OCI-LY1 (cell line): ENCODE measurements around the gene CCDC9B.

Source experiments
- H2AFZ ChIP-seq: fragments of 200-600 bp; sonication (generic), shearing (Covaris generic); 2 replicates; pipeline ENCODE4 v1.6.0; 2014; ENCODE audit warnings: antibody characterized with exemption, mild to moderate bottlenecking, low read length
- H3F3A ChIP-seq: fragments of 200-600 bp; sonication (generic), shearing (Covaris generic); 2 replicates; pipeline ENCODE4 v1.6.0; 2014; ENCODE audit warnings: mild to moderate bottlenecking, antibody characterized with exemption, low read length, moderate library complexity; ENCODE audit not compliant: insufficient read depth
- H3K27ac ChIP-seq: fragments of 200-600 bp; sonication (generic); 2 replicates; pipeline ENCODE4 v1.5.1; 2014; ENCODE audit warnings: low read length, mixed run types, mild to moderate bottlenecking, low read depth; ENCODE audit not compliant: poor library complexity, severe bottlenecking
- H3K27me3 ChIP-seq: fragments of 200-600 bp; sonication (generic); 2 replicates; pipeline ENCODE4 v1.6.0; 2014; ENCODE audit warnings: antibody characterized with exemption, mild to moderate bottlenecking, low read length, moderate library complexity; ENCODE audit not compliant: insufficient read depth
- H3K36me3 ChIP-seq: fragments of 200-600 bp; sonication (generic); 2 replicates; pipeline ENCODE4 v1.6.1; 2014; ENCODE audit warnings: mild to moderate bottlenecking, antibody characterized with exemption, low read length, moderate library complexity, mixed read lengths; ENCODE audit not compliant: insufficient read depth
- H3K4me1 ChIP-seq: fragments of 200-600 bp; sonication (generic); 2 replicates; pipeline ENCODE4 v1.5.1; 2014; ENCODE audit warnings: mild to moderate bottlenecking, low read length, moderate library complexity; ENCODE audit not compliant: insufficient read depth, severe bottlenecking
- H3K4me2 ChIP-seq: fragments of 200-600 bp; sonication (generic), shearing (Covaris generic); 2 replicates; pipeline ENCODE4 v1.6.1; 2014; ENCODE audit warnings: low read length
- H3K4me3 ChIP-seq: fragments of 200-600 bp; sonication (generic); 2 replicates; pipeline ENCODE4 v1.5.1; 2014; ENCODE audit warnings: low read length, low read depth, mild to moderate bottlenecking, mixed read lengths; ENCODE audit not compliant: poor library complexity, severe bottlenecking
- H3K79me2 ChIP-seq: fragments of 200-600 bp; shearing (Covaris generic); 2 replicates; pipeline ENCODE4 v1.6.1; 2016; ENCODE audit warnings: mixed run types, low read length, mixed read lengths; ENCODE audit not compliant: insufficient read depth
- H3K9ac ChIP-seq: fragments of 200-600 bp; sonication (generic), shearing (Covaris generic); 2 replicates; pipeline ENCODE4 v1.6.1; 2014; ENCODE audit warnings: mild to moderate bottlenecking, low read length, mixed read lengths
- H3K9me2 ChIP-seq: fragments of 200-600 bp; sonication (generic), shearing (Covaris generic); 2 replicates; pipeline ENCODE4 v1.6.1; 2014; ENCODE audit warnings: low read depth, mild to moderate bottlenecking, low read length, mixed read lengths
- H3K9me3 ChIP-seq: fragments of 200-600 bp; shearing (Covaris generic); 2 replicates; pipeline ENCODE4 v1.6.1; 2014; ENCODE audit warnings: low read length, mixed read lengths
- H4K20me1 ChIP-seq: fragments of 200-600 bp; sonication (generic), shearing (Covaris generic); 2 replicates; pipeline ENCODE4 v1.6.0; 2016; ENCODE audit warnings: mild to moderate bottlenecking, low read length; ENCODE audit not compliant: insufficient read depth
- CTCF ChIP-seq: fragments of 200-600 bp; sonication (generic), shearing (Covaris generic); IDR thresholded peaks from 2 replicates; pipeline ENCODE4 v1.5.1; 2017; ENCODE audit warnings: mild to moderate bottlenecking, antibody characterized with exemption, low read length, moderate library complexity, mixed read lengths
- EZH2 ChIP-seq: fragments of 200-600 bp; sonication (generic), shearing (Covaris generic); IDR thresholded peaks from 2 replicates; pipeline ENCODE4 v1.8.0; 2017; ENCODE audit warnings: borderline replicate concordance, mixed run types, mild to moderate bottlenecking, antibody characterized with exemption, low read length, moderate library complexity, mixed read lengths

Gene CCDC9B

DNA sequence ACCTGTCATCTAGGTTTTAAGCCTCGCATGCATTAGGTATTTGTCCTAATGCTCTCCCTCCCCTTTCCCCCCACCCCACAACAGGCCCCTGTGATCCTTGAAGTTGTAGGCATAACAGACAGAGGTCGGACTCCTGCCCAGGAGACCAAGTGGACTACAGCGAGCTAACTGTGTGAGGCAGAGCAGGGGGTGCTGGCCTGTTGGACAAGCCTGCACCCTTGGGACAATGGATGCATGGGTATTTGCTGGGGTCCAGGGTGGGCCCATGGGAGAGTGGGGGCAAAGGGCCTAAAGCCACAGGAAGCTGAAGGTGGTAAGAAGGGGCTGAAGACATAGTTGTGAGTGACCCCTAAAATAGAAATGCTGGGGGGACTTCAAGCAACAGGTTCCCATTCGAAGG, 35.5 kb downstream of the CCDC9B start:
- TF ChIP-seq CTCF, result no peak
- no peak for TF ChIP-seq EZH2
- Histone ChIP-seq H3K4me2 (no peak overlapping the region), H3K4me1 (peaks cover 24% of the 10 kb centered on the region)

DNA sequence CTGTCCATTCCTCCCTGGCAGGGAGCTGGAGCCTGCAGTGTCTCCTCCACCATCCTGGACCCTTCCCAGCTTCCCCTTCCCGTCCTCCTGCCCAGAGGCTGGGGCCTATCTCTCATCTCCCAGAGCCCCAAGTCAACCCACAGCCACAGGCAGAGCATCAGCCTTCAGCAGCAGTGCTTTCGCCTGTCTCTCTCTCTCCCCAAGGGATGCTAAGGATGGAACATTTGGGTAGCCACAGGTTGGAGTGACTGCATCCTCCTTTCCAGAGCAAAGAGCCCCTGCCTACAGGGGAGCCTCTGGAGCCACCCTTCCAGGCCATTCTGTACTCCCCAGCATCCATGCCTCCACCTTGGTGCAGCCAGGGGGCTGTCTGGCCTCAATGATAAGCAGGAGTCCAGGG, 37.2 kb downstream of the CCDC9B start:
- Histone ChIP-seq H3K9ac (no peak overlapping the region), H3K27ac (no peak overlapping the region), H2AFZ (no peak overlapping the region), H3K4me3 (no peak overlapping the region), H3K79me2 (no peaks in the 10 kb centered on the region), H3K4me2 (no peak overlapping the region), H3K4me1 (peaks cover 15% of the 10 kb centered on the region), H3F3A (no peaks in the 10 kb centered on the region), H3K9me3 (peaks cover 6% of the 10 kb centered on the region), H4K20me1 (no peaks in the 10 kb centered on the region), H3K27me3 (peaks cover 9% of the 10 kb centered on the region; the same call in 1 of the 2 replicates), H3K36me3 (no peaks in the 10 kb centered on the region; the same call in 1 of the 2 replicates), H3K9me2 (no peaks in the 10 kb centered on the region)
- TF ChIP-seq CTCF, result no peak
- no peak for TF ChIP-seq EZH2

More for the DNA sequence above, 35.5 kb downstream of the CCDC9B start:
- H3K9ac ChIP-seq, result no peak overlapping the region
- H3K36me3 ChIP-seq, result no peaks in the 10 kb centered on the region; the same call in 1 of the 2 replicates
- H3K9me3 ChIP-seq, result peaks cover 5% of the 10 kb centered on the region
- H2AFZ ChIP-seq, result no peak overlapping the region
- no peaks in the 10 kb centered on the region for H3K9me2 ChIP-seq
- no peak overlapping the region for H3K27ac ChIP-seq
- H4K20me1 ChIP-seq, result no peaks in the 10 kb centered on the region
- H3K4me3 ChIP-seq, result no peak overlapping the region
- no peaks in the 10 kb centered on the region for H3K79me2 ChIP-seq
- no peaks in the 10 kb centered on the region for H3F3A ChIP-seq
- peaks cover 8% of the 10 kb centered on the region; the same call in 1 of the 2 replicates for H3K27me3 ChIP-seq

- peaks cover 9% of the 10 kb centered on the region for H3K4me1 ChIP-seq
- no peak overlapping the region for H3K27ac ChIP-seq
- no peaks in the 10 kb centered on the region for H3F3A ChIP-seq
- no peak overlapping the region for H3K4me2 ChIP-seq
- H3K27me3 ChIP-seq, result peaks cover 9% of the 10 kb centered on the region; the same call in 1 of the 2 replicates
- no peak overlapping the region for H3K4me3 ChIP-seq
- H3K9me3 ChIP-seq, result peaks cover 6% of the 10 kb centered on the region
- H4K20me1 ChIP-seq, result no peaks in the 10 kb centered on the region
- no peaks in the 10 kb centered on the region for H3K79me2 ChIP-seq
- H3K9ac ChIP-seq, result no peak overlapping the region
- no peak overlapping the region for H2AFZ ChIP-seq
- no peaks in the 10 kb centered on the region for H3K9me2 ChIP-seq
- no peaks in the 10 kb centered on the region; the same call in 1 of the 2 replicates for H3K36me3 ChIP-seq
- TF ChIP-seq CTCF (no peak), EZH2 (no peak)
These were observed 37.8 kb downstream of the CCDC9B start for GRCh38 chr15:40302981-40303380.
